Vagina (tissue), 2 donors: Measurements from ENCODE around the gene COA1. TPM values are rescaled to one million over a fixed set of nuclear protein-coding genes. Genes with fewer than 3 reads are reported as not detected.

Source experiments
- DNase-seq, 2 donors: peaks; one replicate each; pipeline ENCODE4 v3.0.0-alpha.2; 2017; ENCODE audit errors: extremely low spot score in 2 of 2
- H3K27ac ChIP-seq: fragments of 200-600 bp; sonication (generic); one replicate; pipeline ENCODE4 v1.5.1; 2019
- H3K27me3 ChIP-seq: fragments of 200-600 bp; sonication (generic); one replicate; pipeline ENCODE4 v1.5.1; 2019
- H3K36me3 ChIP-seq, 2 donors: fragments of 200-600 bp; sonication (generic); one replicate each; pipeline ENCODE4 v1.5.1; 2017 to 2019
- H3K4me1 ChIP-seq: fragments of 200-600 bp; sonication (generic); one replicate; pipeline ENCODE4 v1.5.1; 2019
- H3K4me3 ChIP-seq, 2 donors: fragments of 200-600 bp; sonication (generic); 1 replicate in 1 of 2; 2 replicates in 1 of 2; pipeline ENCODE4 v1.5.1; 2016 to 2019
- H3K9me3 ChIP-seq: fragments of 200-600 bp; sonication (generic); one replicate; pipeline ENCODE4 v1.5.1; 2019
- CTCF ChIP-seq, 3 experiments: fragments of 450-650 bp in 2 of 3; fragments of 200-600 bp in 1 of 3; sonication (generic) in 1 of 3; IDR thresholded peaks; one replicate each; pipeline ENCODE4 v1.5.1; 2017 to 2019; ENCODE audit warnings: antibody characterized with exemption in 3 of 3, mild to moderate bottlenecking in 2 of 3, moderate library complexity in 2 of 3
- POLR2A ChIP-seq, 2 donors: fragments of 450-650 bp; IDR thresholded peaks; one replicate each; pipeline ENCODE4 v1.6.1; 2017; ENCODE audit warnings: antibody characterized with exemption in 2 of 2, mild to moderate bottlenecking in 2 of 2, moderate library complexity in 2 of 2
- POLR2AphosphoS5 ChIP-seq, 2 donors: sonication (generic); formaldehyde crosslinking; IDR thresholded peaks; one replicate each; pipeline ENCODE4 v1.9.0; 2017; ENCODE audit warnings: antibody characterized with exemption in 2 of 2, mild to moderate bottlenecking in 2 of 2, low read depth in 1 of 2; ENCODE audit not compliant: insufficient read depth in 1 of 2
- intact Hi-C: fragments of 100-400 bp; cut with DNase I; formaldehyde crosslinking; loops from one replicate; pipeline ENCODE4 v1.15.1; 2023
- total RNA-seq: library from RNA; depleted of rRNA; stranded (reverse); fragments of >200 nt; gene quantifications from one replicate; pipeline ENCODE4 v1.2.3, GENCODE V29; 2016

COA1 gene
- total RNA-seq, 1 donor from 2014 or later, result 47.6 TPM

GRCh38 chr7:43626695-43627094 lies 102.6 kb downstream of the COA1 start:
- intact Hi-C loops, result no loop called here
- H3K4me3 ChIP-seq, result no peak overlapping the region
- H3K4me1 ChIP-seq, result no peaks in the 10 kb centered on the region
- H3K27me3 ChIP-seq, result no peaks in the 10 kb centered on the region
- no peak for TF ChIP-seq POLR2AphosphoS5 (IDR thresholded peaks at IDR 0.05; ENCODE audit: insufficient read depth in 1 of 2, low read depth in 1 of 2)
- TF ChIP-seq POLR2A (IDR thresholded peaks at IDR 0.05), result no peak
- TF ChIP-seq CTCF (IDR thresholded peaks at IDR 0.05), result no peak
- no peak for DNase-seq
- H3K27ac ChIP-seq, result no peak overlapping the region
- peaks cover 0 to 10% of the 10 kb centered on the region in 2 donors for H3K36me3 ChIP-seq
- no peaks in the 10 kb centered on the region for H3K9me3 ChIP-seq

- Histone ChIP-seq H3K9me3 (no peaks in the 10 kb centered on the region), H3K27ac (no peak overlapping the region), H3K4me3 (no peak overlapping the region), H3K4me1 (no peaks in the 10 kb centered on the region), H3K36me3 (peaks cover 0 to 10% of the 10 kb centered on the region in 2 donors), H3K27me3 (no peaks in the 10 kb centered on the region)
- intact Hi-C loops, result no loop called here
- no peak for DNase-seq
- TF ChIP-seq CTCF (IDR thresholded peaks at IDR 0.05), result no peak
- TF ChIP-seq POLR2A (IDR thresholded peaks at IDR 0.05), result no peak
- no peak for TF ChIP-seq POLR2AphosphoS5 (IDR thresholded peaks at IDR 0.05; ENCODE audit: insufficient read depth in 1 of 2, low read depth in 1 of 2)
These were observed 103.3 kb downstream of the COA1 start for GRCh38 chr7:43625980-43626379.

- intact Hi-C loops, result no loop called here
- no peaks in the 10 kb centered on the region for H3K4me1 ChIP-seq
- no peaks in the 10 kb centered on the region for H3K27me3 ChIP-seq
- H3K36me3 ChIP-seq, result peaks cover 0 to 10% of the 10 kb centered on the region in 2 donors
- no peak overlapping the region for H3K4me3 ChIP-seq
- no peak overlapping the region for H3K27ac ChIP-seq
- TF ChIP-seq POLR2AphosphoS5 (IDR thresholded peaks at IDR 0.05; ENCODE audit: insufficient read depth in 1 of 2, low read depth in 1 of 2), result no peak
- TF ChIP-seq CTCF (IDR thresholded peaks at IDR 0.05), result no peak
- TF ChIP-seq POLR2A (IDR thresholded peaks at IDR 0.05), result no peak
- H3K9me3 ChIP-seq, result no peaks in the 10 kb centered on the region
- DNase-seq, result no peak
These were observed 103.9 kb downstream of the COA1 start for GRCh38 chr7:43625453-43625852.

GRCh38 chr7:43624156-43624555 lies 105.2 kb downstream of the COA1 start:
- no peaks in the 10 kb centered on the region for H3K9me3 ChIP-seq
- intact Hi-C loops, result no loop called here
- TF ChIP-seq POLR2AphosphoS5 (IDR thresholded peaks at IDR 0.05; ENCODE audit: insufficient read depth in 1 of 2, low read depth in 1 of 2), result no peak
- no peak for TF ChIP-seq POLR2A (IDR thresholded peaks at IDR 0.05)
- no peak for TF ChIP-seq CTCF (IDR thresholded peaks at IDR 0.05)
- no peaks in the 10 kb centered on the region for H3K4me1 ChIP-seq
- H3K36me3 ChIP-seq, result peaks cover 0 to 10% of the 10 kb centered on the region in 2 donors
- H3K27ac ChIP-seq, result no peak overlapping the region
- DNase-seq, result no peak
- H3K27me3 ChIP-seq, result no peaks in the 10 kb centered on the region
- H3K4me3 ChIP-seq, result no peak overlapping the region

- TF ChIP-seq CTCF (IDR thresholded peaks at IDR 0.05) (no peak), POLR2AphosphoS5 (IDR thresholded peaks at IDR 0.05; ENCODE audit: insufficient read depth in 1 of 2, low read depth in 1 of 2) (no peak), POLR2A (IDR thresholded peaks at IDR 0.05) (no peak)
- no peaks in the 10 kb centered on the region for H3K9me3 ChIP-seq
- no peak overlapping the region for H3K4me3 ChIP-seq
- intact Hi-C loops, result no loop called here
- H3K27me3 ChIP-seq, result no peaks in the 10 kb centered on the region
- no peaks in the 10 kb centered on the region for H3K4me1 ChIP-seq
- DNase-seq, result no peak
- no peak overlapping the region for H3K27ac ChIP-seq
- H3K36me3 ChIP-seq, result peaks cover 0 to 10% of the 10 kb centered on the region in 2 donors
These were observed 107.4 kb downstream of the COA1 start for GRCh38 chr7:43621729-43622448.
